ENCODE data around the gene LSM4. TPM values are rescaled to one million over a fixed set of nuclear protein-coding genes. Genes with fewer than 3 reads are reported as not detected.

The LSM4 gene
- total and polyA plus RNA-seq, 2 of the 4 experiments (the other 2 are of a cell fraction): 44.8 to 118 TPM

- no peaks in the 10 kb centered on the region for H3K27me3 ChIP-seq (ENCODE audit: control insufficient read depth, insufficient read depth, low read length)
- H3K23ac ChIP-seq (ENCODE audit: low read depth, low read length): no peak overlapping the region
- no peak overlapping the region for H2AK9ac ChIP-seq (replicated peaks; ENCODE audit: low read depth, low read length, poor library complexity)
- no peak overlapping the region for H3K4me3 ChIP-seq (ENCODE audit: insufficient read depth, low read depth, low read length)
- ChIA-PET POLR2A (ENCODE audit: unreplicated experiment) (no interaction called here), CTCF (no interaction called here)
- H2BK120ac ChIP-seq (ENCODE audit: low read depth, low read length): no peak overlapping the region
- no peak overlapping the region for H4K91ac ChIP-seq (ENCODE audit: insufficient read depth, low read depth, low read length)
- in situ Hi-C loops (cut with MboI; ENCODE audit: low sequenced_read_pairs) (loop anchor here (10.0 kb wide), 1 partner anchor 133 kb away; no protein-coding TSS in a partner anchor), intact Hi-C loops (cut with micrococcal nuclease) (no loop called here), dilution Hi-C loops (cut with HindIII; ENCODE audit: low sequenced_read_pairs, unreplicated experiment) (no loop called here)
- H3K9me3 ChIP-seq (ENCODE audit: control insufficient read depth, insufficient read depth, low read length): no peaks in the 10 kb centered on the region
- 73% methylated on average over 2 of the region's 6 CpGs; no CpG with 5 or more reads in 1 of the 2 experiments for WGBS, 2 experiments (ENCODE audit: extremely low coverage in 2 of 2, insufficient read length in 1 of 2)
- DNase-seq (no peak), ATAC-seq (ENCODE audit: low read depth) (no peak)
- peaks cover 13% of the 10 kb centered on the region for H3K4me1 ChIP-seq (ENCODE audit: control insufficient read depth, insufficient read depth, low read length)
- no peak overlapping the region for H3K27ac ChIP-seq (ENCODE audit: insufficient read depth, low read length)
- no peak overlapping the region for H2AK5ac ChIP-seq (ENCODE audit: low read depth, low read length)
- no peak overlapping the region for H2AFZ ChIP-seq (replicated peaks; ENCODE audit: low read length, poor library complexity)
- TF ChIP-seq FOS (IDR thresholded peaks at IDR 0.05; ENCODE audit: low read depth, low read length) (no peak), USF2 (IDR thresholded peaks at IDR 0.05; ENCODE audit: low read depth, low read length) (no peak)
- BruUV-seq (replicated peaks): no TSS peak
- H3K56ac ChIP-seq (ENCODE audit: extremely low read depth, insufficient read depth, low read length): no peak overlapping the region
- peaks cover 28% of the 10 kb centered on the region for H4K20me1 ChIP-seq (ENCODE audit: insufficient read depth, low read length)
- H2BK20ac ChIP-seq (ENCODE audit: low read depth, low read length): no peak overlapping the region
- H4K8ac ChIP-seq (ENCODE audit: low read depth in 2 of 2, low read length in 2 of 2): no peak overlapping the region
- H2BK15ac ChIP-seq (ENCODE audit: low read depth, low read length): no peak overlapping the region
- H2BK5ac ChIP-seq (ENCODE audit: low read depth, low read length, poor library complexity, severe bottlenecking): no peak overlapping the region
- peaks cover 16% of the 10 kb centered on the region for H3K36me3 ChIP-seq (ENCODE audit: control insufficient read depth, insufficient read depth, low read length)
- H3K9me1 ChIP-seq (ENCODE audit: insufficient read depth, low read length): peaks cover 7% of the 10 kb centered on the region
- no peak overlapping the region for H3K14ac ChIP-seq (replicated peaks; ENCODE audit: low read depth, low read length)
- H3K18ac ChIP-seq (ENCODE audit: low read depth, low read length): no peak overlapping the region
- no peak overlapping the region for H4K5ac ChIP-seq (ENCODE audit: low read depth, low read length)
- H3K4ac ChIP-seq (ENCODE audit: low read depth, low read length): no peak overlapping the region
- H3K4me2 ChIP-seq (ENCODE audit: low read depth, low read length): no peak overlapping the region
- no peak overlapping the region for H3K9ac ChIP-seq (ENCODE audit: low read depth, low read length)
- H3K79me1 ChIP-seq (ENCODE audit: low read depth in 1 of 2, low read length in 2 of 2): peaks cover 13 to 36% of the 10 kb centered on the region in 2 experiments
Observed at GRCh38 chr19:18271433-18271841, 51.4 kb downstream of the LSM4 start.

All from IMR-90 (cell line).